ENCODE results near the gene OGFR.

OGFR gene

GRCh38 chr20:62801284-62802010 is 3.2 kb upstream of the OGFR start:
- no peak for DNase-seq

GRCh38 chr20:62802026-62802712 is 2.5 kb upstream of the OGFR start:
- DNase-seq = no peak

DNA sequence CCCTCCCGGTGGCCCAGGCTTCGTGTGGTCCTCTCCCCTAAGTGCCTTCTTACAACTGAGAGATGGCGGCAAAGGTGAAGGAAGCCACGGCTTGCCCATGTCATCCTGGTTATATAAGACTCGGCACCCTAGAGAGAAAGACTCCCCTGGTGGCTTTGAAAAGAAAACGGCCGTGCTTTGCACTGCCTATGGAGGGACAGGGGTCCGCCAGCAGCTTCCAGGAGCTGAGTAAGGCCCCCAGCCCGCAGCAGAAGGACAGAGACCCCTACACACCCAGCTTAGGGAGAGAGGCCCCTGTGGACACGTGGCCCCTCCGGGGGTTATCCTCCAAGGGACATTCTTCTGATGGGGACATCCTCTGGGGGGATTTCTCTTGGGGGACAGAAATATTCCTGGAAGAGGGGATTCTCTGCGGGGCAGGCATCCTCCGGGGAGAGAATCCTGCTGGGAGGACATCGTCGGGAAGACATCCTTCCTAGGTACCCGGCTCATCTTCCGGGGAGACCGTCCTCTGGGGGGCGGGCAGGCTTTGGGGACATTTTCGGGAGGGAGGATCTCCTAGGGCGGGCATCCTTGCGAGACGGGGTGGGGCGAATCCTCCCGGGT is 511 bp upstream of the OGFR start:
- no peak for DNase-seq

- DNase-seq = no peak
Measured at GRCh38 chr20:62805155-62805710, 598 bp downstream of the OGFR start.

GRCh38 chr20:62805711-62806382 is 1.2 kb downstream of the OGFR start:
- DNase-seq = peak; percentile 89

- no peak for DNase-seq
Measured at GRCh38 chr20:62806383-62807050, 1.9 kb downstream of the OGFR start.

DNA sequence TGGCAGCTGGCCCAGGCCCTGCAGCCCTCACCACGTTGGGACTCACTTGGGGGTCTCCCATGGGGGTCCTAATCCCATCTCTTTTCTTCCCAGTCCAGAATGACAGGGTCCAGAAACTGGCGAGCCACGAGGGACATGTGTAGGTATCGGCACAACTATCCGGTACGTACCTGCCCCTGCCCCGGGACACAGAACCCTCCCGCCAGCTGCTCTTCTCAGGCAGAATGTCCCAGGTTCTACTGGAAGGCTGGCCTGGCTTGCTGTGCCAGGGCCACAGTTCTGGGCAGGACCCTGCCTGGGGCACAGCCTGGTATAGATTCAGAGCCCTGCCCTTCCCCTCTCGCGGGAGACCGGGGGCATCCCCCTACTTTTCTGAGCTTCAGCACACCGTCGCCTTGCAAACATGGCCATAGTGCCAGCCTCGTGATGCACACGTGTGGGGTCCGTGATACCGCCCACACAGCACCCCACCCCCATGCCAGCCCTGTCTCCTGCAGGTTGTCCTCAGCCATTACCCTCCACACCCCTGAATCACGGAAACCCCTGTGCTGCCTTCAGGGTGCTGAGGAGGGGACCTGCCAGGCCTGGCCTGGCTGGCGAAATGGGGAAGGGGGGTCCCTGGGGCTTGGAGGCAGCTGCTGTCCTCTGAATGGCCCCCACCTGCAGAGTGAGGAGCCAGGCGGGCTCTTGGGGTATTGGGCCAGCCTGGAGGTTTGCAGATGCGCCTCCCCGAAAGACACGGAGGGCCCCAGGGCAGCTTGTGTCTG is 3.0 kb downstream of the OGFR start:
- DNase-seq = no peak

GRCh38 chr20:62808211-62808865 is 3.7 kb downstream of the OGFR start:
- peak; percentile 54 for DNase-seq

- no peak for DNase-seq
Measured at GRCh38 chr20:62809530-62810428, 5.1 kb downstream of the OGFR start.

DNA sequence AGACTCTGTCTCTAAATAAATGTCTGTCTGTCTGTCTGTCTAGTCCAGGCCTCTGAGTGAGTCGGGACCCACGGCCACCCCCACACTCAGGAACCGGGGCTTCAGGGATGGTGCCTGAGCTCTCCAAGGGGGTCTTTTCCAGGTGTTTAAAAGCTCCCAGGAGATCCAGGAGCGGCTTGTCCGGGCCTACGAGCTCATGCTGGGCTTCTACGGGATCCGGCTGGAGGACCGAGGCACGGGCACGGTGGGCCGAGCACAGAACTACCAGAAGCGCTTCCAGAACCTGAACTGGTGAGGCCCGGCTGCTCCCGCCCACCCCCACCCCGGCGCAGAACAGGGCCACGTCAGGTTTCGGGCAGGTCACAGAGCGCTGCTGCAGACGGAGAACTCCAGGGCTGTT is 6.7 kb downstream of the OGFR start:
- DNase-seq = no peak

DNA sequence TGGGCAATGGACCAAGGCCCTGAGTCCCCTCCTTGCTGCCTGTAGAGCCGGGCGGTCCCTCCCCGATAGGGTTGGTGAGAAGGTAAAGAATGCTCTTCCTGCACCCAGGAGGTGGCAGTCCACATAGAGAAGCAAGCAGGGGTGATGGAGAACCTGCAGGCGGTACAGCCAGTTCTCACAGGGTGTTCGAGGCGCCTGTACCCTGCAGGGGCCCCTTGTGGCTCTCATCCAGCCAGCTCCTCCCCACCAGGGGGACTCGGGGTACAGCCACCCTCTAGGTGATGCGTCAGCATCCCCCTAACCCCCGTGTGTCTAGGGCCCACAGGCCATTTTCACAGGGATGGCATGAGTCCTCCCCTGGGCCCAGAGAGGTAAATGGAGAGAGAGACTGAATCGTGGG is 7.1 kb downstream of the OGFR start:
- no peak for DNase-seq

- DNase-seq = no peak
Measured at GRCh38 chr20:62812181-62812906, 7.7 kb downstream of the OGFR start.

DNA sequence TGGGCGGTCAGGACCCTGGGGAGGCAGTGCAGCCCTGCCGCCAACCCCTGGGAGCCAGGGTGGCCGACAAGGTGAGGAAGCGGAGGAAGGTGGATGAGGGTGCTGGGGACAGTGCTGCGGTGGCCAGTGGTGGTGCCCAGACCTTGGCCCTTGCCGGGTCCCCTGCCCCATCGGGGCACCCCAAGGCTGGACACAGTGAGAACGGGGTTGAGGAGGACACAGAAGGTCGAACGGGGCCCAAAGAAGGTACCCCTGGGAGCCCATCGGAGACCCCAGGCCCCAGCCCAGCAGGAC is 8.2 kb downstream of the OGFR start:
- DNase-seq = no peak

DNA sequence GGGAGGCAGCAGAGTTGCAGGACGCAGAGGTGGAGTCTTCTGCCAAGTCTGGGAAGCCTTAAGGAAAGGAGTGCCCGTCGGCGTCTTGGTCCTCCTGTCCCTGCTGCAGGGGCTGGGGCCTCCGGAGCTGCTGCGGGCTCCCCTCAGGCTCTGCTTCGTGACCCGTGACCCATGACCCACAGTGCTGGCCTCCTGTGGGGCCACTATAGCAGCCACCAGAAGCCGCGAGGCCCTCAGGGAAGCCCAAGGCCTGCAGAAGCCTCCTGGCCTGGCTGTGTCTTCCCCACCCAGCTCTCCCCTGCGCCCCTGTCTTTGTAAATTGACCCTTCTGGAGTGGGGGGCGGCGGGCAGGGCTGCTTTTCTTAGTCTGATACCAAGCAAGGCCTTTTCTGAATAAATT is 9.0 kb downstream of the OGFR start:
- DNase-seq = no peak

DNA sequence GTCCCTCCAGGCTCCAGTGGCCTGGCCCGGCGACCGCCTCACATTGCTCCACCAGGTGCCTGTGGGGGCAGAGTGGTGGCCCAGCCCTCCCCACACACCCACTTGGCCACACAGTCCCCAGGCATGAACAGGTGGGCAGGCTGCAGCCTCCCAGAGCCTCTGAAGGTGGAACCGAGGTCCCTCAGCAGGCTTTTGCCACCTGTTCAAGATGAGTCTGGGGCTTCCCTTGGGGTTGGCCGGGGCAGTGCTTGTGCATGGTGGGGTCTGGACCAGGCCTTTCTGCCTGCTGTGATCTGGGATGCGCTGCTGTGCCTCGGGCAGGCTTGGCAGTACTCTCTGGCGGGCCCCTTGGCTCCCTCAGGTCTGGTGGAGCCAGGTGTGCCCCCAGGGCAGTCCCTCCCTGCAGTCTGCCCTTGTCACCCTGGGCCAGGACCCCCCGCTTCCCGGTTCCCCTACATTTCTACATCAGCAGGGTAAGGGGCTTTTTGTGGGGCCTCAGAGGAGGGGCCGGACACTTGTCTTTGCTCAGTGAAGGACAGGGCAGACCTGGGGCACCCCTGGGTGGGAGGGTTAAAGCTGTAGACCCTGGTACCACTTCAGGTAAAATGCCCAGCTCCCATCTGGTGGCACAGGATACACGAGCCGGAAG is 9.5 kb downstream of the OGFR start:
- no peak for DNase-seq

- no peak for DNase-seq
Measured at GRCh38 chr20:62814709-62815065, 10.1 kb downstream of the OGFR start.

DNA sequence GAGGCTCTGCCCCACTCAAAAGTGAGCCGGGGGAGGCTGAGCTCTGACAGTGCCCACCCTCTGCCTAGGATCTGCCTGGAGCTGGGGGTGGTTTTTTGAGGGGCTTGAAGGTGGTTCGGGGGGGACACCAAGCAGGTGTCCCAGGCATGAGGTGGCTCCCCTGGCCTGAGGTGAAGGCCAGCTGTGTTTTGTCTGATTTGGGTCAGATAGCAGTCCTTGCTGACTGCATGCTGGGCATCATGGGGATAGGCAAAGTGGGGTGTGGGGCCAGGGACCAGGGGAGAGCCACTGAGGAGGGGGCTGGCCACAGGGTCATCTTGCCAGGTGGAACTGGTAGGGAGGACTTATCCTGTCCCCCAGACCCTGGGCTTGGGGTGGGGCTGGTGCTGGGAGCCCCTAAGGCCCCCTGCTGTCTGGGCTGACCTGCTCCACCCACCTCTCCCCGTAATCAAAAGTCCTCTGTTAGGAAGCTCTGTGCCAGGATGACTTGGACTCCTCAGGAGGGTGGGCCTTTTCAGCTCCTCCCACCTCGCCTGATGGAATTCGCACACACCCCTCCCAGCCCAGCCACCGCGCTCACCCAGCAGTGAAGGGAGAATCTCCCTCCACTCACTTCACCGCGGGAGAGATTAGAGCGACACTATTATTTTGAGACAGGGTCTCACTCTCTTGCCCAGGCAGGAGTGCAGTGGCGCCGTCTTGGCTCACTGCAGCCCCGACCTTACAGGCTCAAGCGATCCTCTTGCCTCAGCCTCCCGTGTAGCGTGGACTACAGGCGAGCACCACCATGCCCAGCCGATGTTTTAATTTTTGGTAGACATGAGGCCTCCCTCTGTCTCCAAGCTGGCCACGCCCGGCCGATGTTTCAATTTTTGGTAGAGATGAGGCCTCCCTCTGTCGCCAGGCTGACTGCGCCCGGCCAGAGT is 10.7 kb downstream of the OGFR start:
- DNase-seq = no peak
